B cell (primary cell): Measurements from ENCODE around the gene CFD. TPM values are rescaled to one million over a fixed set of nuclear protein-coding genes. Genes with fewer than 3 reads are reported as not detected.

ENCODE experiments used
- ATAC-seq: fragments of 200-7000 bp; cut with Tn5 transposase; one replicate; pipeline ENCODE4 v1.10.0; 2021; ENCODE audit warnings: low read depth, mild to moderate bottlenecking, moderate number of reproducible peaks, moderate library complexity
- CTCF ChIA-PET: fragments of 350-600 bp; sonication (Branson Sonifier 250); formaldehyde crosslinking; loops from one replicate; lab custom pipeline; 2021; ENCODE audit warnings: antibody characterized with exemption, inconsistent platforms; lab: Charles Lee
- POLR2A ChIA-PET: fragments of 350-600 bp; sonication (Branson Sonifier 250); formaldehyde crosslinking; loops from one replicate; lab custom pipeline; 2021; ENCODE audit warnings: antibody characterized with exemption; lab: Charles Lee
- DNase-seq: peaks from one replicate; pipeline ENCODE4 v3.0.0; 2013
- H2AFZ ChIP-seq: 2 replicates; pipeline ENCODE4 v1.6.1; 2012; ENCODE audit warnings: mild to moderate bottlenecking, low read depth, low read length; ENCODE audit not compliant: insufficient read depth, poor library complexity, severe bottlenecking
- H3K27ac ChIP-seq, 2 donors: 1 replicate in 1 of 2; 2 replicates in 1 of 2; pipeline ENCODE4 v1.5.1; 2012 to 2013; ENCODE audit warnings: low read length in 2 of 2, mild to moderate bottlenecking in 2 of 2, moderate library complexity in 1 of 2
- H3K27me3 ChIP-seq, 4 experiments: fragments of 200-600 bp in 1 of 4; sonication (generic) in 1 of 4; replicated peaks in 1 of 4; 1 replicate in 2 of 4; 2 replicates in 2 of 4; pipeline versions ENCODE4 v1.6.1 to v1.7.0; 2013 to 2016; ENCODE audit warnings: low read length in 3 of 4, mild to moderate bottlenecking in 2 of 4, mixed read lengths in 1 of 4, moderate library complexity in 1 of 4; ENCODE audit not compliant: insufficient read depth in 4 of 4, control insufficient read depth in 3 of 4; ENCODE audit errors: control extremely low read depth in 1 of 4
- H3K36me3 ChIP-seq, 2 experiments: replicated peaks in 1 of 2; 1 replicate in 1 of 2; 2 replicates in 1 of 2; pipeline versions ENCODE4 v1.6.1 to v1.7.1; 2013; ENCODE audit warnings: low read length in 1 of 2; ENCODE audit not compliant: insufficient read depth in 2 of 2, control insufficient read depth in 1 of 2; ENCODE audit errors: control extremely low read depth in 1 of 2, extremely low read depth in 1 of 2
- H3K4me1 ChIP-seq, 2 donors: fragments of 200-600 bp in 1 of 2; sonication (generic) in 1 of 2; 1 replicate in 1 of 2; 2 replicates in 1 of 2; pipeline versions ENCODE4 v1.5.1 to v1.6.1; 2013 to 2017; ENCODE audit warnings: low read length in 2 of 2; ENCODE audit not compliant: control insufficient read depth in 2 of 2, insufficient read depth in 2 of 2
- H3K4me2 ChIP-seq: replicated peaks from 2 replicates; pipeline ENCODE3; 2012; ENCODE audit warnings: mild to moderate bottlenecking, low read depth, low read length; ENCODE audit not compliant: poor library complexity, severe bottlenecking
- H3K4me3 ChIP-seq, 5 experiments: fragments of 200-600 bp in 1 of 5; sonication (generic) in 1 of 5; 1 replicate in 3 of 5; 2 replicates in 2 of 5; pipeline versions ENCODE4 v1.5.1 to v1.7.0; 2011 to 2016; ENCODE audit warnings: low read length in 4 of 5, mild to moderate bottlenecking in 4 of 5, low read depth in 2 of 5, control low read depth in 1 of 5, moderate library complexity in 1 of 5; ENCODE audit not compliant: insufficient read depth in 1 of 5; ENCODE audit errors: control extremely low read depth in 1 of 5, extremely low read depth in 1 of 5
- H3K79me2 ChIP-seq: fragments of 200-600 bp; sonication (generic); one replicate; pipeline ENCODE4 v1.6.0; 2016; ENCODE audit warnings: low read length; ENCODE audit not compliant: control insufficient read depth, insufficient read depth
- H3K9ac ChIP-seq: fragments of 200-600 bp; sonication (generic); 2 replicates; pipeline ENCODE4 v1.6.1; 2017; ENCODE audit warnings: mild to moderate bottlenecking, low read length, moderate library complexity
- H3K9me3 ChIP-seq, 3 donors: one replicate each; pipeline versions ENCODE4 v1.6.1 to v1.7.1; 2013; ENCODE audit warnings: low read length in 2 of 3; ENCODE audit not compliant: control insufficient read depth in 2 of 3, insufficient read depth in 1 of 3; ENCODE audit errors: control extremely low read depth in 1 of 3
- H4K20me1 ChIP-seq: 2 replicates; pipeline ENCODE4 v1.6.0; 2012; ENCODE audit warnings: mild to moderate bottlenecking, low read length; ENCODE audit not compliant: insufficient read depth, control insufficient read depth, poor library complexity, severe bottlenecking
- H3K27ac Mint-ChIP-seq: one replicate; pipeline ENCODE4 v1.8.0; 2021; ENCODE audit warnings: mixed read lengths
- H3K27me3 Mint-ChIP-seq: one replicate; pipeline ENCODE4 v1.8.0; 2021; ENCODE audit warnings: mixed read lengths
- H3K4me1 Mint-ChIP-seq: one replicate; pipeline ENCODE4 v1.8.0; 2021; ENCODE audit warnings: mixed read lengths
- H3K4me3 Mint-ChIP-seq: one replicate; pipeline ENCODE4 v1.8.0; 2021; ENCODE audit warnings: mixed read lengths
- H3K9me3 Mint-ChIP-seq: one replicate; pipeline ENCODE4 v1.8.0; 2022; ENCODE audit warnings: mixed read lengths; ENCODE audit not compliant: insufficient read depth
- CTCF ChIP-seq: fragments of 200-600 bp; IDR thresholded peaks from one replicate; pipeline ENCODE4 v1.8.0; 2022; ENCODE audit warnings: antibody characterized with exemption, mild to moderate bottlenecking
- EZH2 ChIP-seq: IDR thresholded peaks from 2 replicates; pipeline ENCODE4 v1.6.1; 2012; ENCODE audit warnings: borderline replicate concordance, low read depth, mild to moderate bottlenecking, moderate library complexity, low read length; ENCODE audit not compliant: insufficient read depth, poor library complexity, severe bottlenecking
- WGBS: methylation state at CpG from one replicate; pipeline ENCODE4 v1.1.5; 2013; ENCODE audit warnings: missing lambda C conversion rate; ENCODE audit not compliant: insufficient coverage; 5-methylcytosine and 5-hydroxymethylcytosine counted together
- intact Hi-C: fragments of 100-400 bp; cut with micrococcal nuclease; formaldehyde crosslinking; loops from one replicate; pipeline ENCODE4 v1.10.0; 2022
- polyA plus RNA-seq: library from polyadenylated mRNA; depleted of rRNA; stranded (reverse); fragments of >200 nt; gene quantifications from 2 replicates; pipeline ENCODE4 v1.2.3, GENCODE V29; 2012
- total RNA-seq, 2 donors: library from RNA; stranded (reverse); fragments of 120-200 nt in 1 of 2; gene quantifications; 1 replicate in 1 of 2; 2 replicates in 1 of 2; pipeline versions ENCODE4 v1.2.3 to v1.2.4, GENCODE V29; 2013 to 2022

CFD gene
- total and polyA plus RNA-seq, 2 donors (not counting 1 experiment from before 2014, with no cell fraction given): 0.79 to 6.6 TPM

DNA sequence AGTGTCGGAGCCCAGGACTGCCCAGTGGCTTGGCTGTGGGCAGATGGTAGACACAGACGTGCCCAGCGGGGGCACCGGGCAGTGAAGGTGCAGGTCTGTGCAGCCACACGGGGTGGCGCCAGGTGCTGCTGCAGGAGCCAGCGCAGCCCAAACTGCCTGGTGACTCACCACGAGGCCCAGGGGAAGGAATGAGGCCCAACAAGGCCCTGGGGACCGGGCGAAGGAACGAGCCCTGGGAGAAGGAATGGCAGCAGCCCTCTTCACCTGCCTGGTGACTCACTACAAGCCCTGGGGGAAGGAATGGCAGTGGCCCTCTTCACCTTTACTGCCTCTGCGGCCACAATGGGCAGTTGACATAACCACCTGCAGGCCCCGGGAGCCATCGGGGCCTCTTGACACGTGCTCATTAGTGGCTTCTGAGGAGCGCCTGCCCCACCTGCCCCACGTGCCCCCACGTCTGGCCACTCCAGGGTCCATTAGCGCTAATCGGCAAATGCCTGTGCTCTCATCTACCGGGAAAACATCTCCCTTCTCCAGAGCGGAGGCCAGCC lies 24.3 kb downstream of the CFD start:
- Histone ChIP-seq H3K27me3 (no peaks in the 10 kb centered on the region), H3K9ac (no peak overlapping the region), H3K9me3 (no peaks in the 10 kb centered on the region), H4K20me1 (peaks cover 51% of the 10 kb centered on the region), H3K36me3 (peaks cover 0 to 75% of the 10 kb centered on the region in 2 experiments), H2AFZ (no peak overlapping the region), H3K4me2 (no peak overlapping the region), H3K4me1 (peaks cover 0 to 11% of the 10 kb centered on the region in 2 donors), H3K4me3 (no peak overlapping the region), H3K27ac (no peak overlapping the region), H3K79me2 (peaks cover 58% of the 10 kb centered on the region)
- no peak overlapping the region for H3K4me3 Mint-ChIP-seq
- no peak overlapping the region for H3K27ac Mint-ChIP-seq
- ChIA-PET CTCF (interaction anchor here (1.2 kb wide), 1 partner anchor 36 kb away, joined by 3 read pairs; no protein-coding TSS in a partner anchor), POLR2A (interaction anchor here (0.7 kb wide), 1 partner anchor 20 kb away, joined by 6 read pairs; no protein-coding TSS in a partner anchor)
- TF ChIP-seq CTCF (no peak), EZH2 (no peak)
- H3K4me1 Mint-ChIP-seq: no peaks in the 10 kb centered on the region
- ATAC-seq: peak; percentile 36
- no peaks in the 10 kb centered on the region for H3K9me3 Mint-ChIP-seq
- 94% methylated on average over 22 of the region's 22 CpGs for WGBS
- no peaks in the 10 kb centered on the region for H3K27me3 Mint-ChIP-seq
- intact Hi-C loops: no loop called here
- DNase-seq: no peak

DNA sequence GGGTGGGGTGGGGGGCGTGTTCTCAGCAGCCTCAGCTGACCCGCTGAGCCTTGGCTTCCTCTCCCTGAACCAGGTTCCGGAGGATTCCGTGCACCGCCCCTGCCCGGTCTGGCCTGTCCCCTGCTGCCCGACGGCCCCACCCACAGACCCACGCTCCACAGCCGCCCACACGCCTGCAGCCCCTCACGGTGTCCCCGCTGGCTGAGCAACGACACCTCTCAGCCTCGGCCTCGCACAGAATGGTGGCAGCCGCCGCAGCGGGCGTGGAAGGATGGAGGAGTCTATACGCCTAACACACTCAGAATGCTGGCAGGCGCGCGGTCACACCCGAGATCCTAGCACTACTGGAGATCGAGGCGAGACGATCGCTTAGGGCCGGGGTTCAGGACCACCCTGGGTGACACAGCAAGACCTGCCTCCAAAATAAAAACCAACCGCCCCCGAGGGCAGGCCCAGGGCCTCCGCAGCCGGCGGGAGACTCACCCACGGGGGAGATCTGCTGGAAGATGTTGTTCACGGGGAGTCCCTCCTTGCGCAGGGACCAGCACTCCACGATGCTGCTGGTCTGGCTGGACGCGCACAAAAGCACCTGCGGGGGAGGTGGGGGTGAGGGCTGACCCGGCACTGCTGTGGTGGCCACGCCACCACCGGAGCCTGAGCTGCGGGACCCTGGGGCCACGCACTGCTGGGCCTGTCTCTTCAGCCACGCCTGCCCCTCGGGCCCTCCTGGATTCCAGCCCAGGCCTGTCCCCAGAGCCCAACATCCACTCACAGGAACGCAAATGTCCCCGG lies 25.2 kb downstream of the CFD start:
- Histone ChIP-seq H3K9me3 (no peaks in the 10 kb centered on the region), H2AFZ (no peak overlapping the region), H3K79me2 (peaks cover 60% of the 10 kb centered on the region), H3K27ac (no peak overlapping the region), H3K4me3 (no peak overlapping the region), H4K20me1 (peaks cover 46% of the 10 kb centered on the region), H3K36me3 (peaks cover 0 to 77% of the 10 kb centered on the region in 2 experiments), H3K27me3 (no peaks in the 10 kb centered on the region), H3K4me1 (peaks cover 0 to 17% of the 10 kb centered on the region in 2 donors), H3K4me2 (no peak overlapping the region), H3K9ac (no peak overlapping the region)
- no peak overlapping the region for H3K27ac Mint-ChIP-seq
- TF ChIP-seq EZH2 (no peak), CTCF (no peak)
- intact Hi-C loops: no loop called here
- no peaks in the 10 kb centered on the region for H3K9me3 Mint-ChIP-seq
- WGBS: 97% methylated on average over 49 of the region's 51 CpGs
- ChIA-PET POLR2A (no interaction called here), CTCF (interaction anchor here (0.7 kb wide), 1 partner anchor 122 kb away, joined by 3 read pairs; no protein-coding TSS in a partner anchor)
- DNase-seq: no peak
- no peaks in the 10 kb centered on the region for H3K4me1 Mint-ChIP-seq
- no peaks in the 10 kb centered on the region for H3K27me3 Mint-ChIP-seq
- H3K4me3 Mint-ChIP-seq: no peak overlapping the region
- ATAC-seq: no peak
